Activated naive CD4-positive, alpha-beta T cell treated with anti-CD3 and anti-CD28 coated beads for 36 hours (primary cell): ENCODE results near the gene ABCD1. TPM values are rescaled to one million over a fixed set of nuclear protein-coding genes. Genes with fewer than 3 reads are reported as not detected.
"Not testable (repeated sequence)": the region's sequence is repeated elsewhere in the genome, so short reads cannot be mapped to it uniquely, and the experiment has no call there.

Experiments
- CTCF ChIA-PET: fragments of 350-600 bp; sonication (Branson Sonifier 250); formaldehyde crosslinking; loops from one replicate; lab custom pipeline; 2021; ENCODE audit warnings: antibody characterized with exemption; lab: Charles Lee
- DNase-seq: peaks from one replicate; pipeline ENCODE4 v3.0.0-alpha.2; 2020
- H3K27ac Mint-ChIP-seq: one replicate; pipeline ENCODE4 v1.8.0; 2021; ENCODE audit warnings: mild to moderate bottlenecking, mixed read lengths
- H3K27me3 Mint-ChIP-seq: one replicate; pipeline ENCODE4 v1.8.0; 2021; ENCODE audit warnings: low read depth, mixed read lengths
- H3K36me3 Mint-ChIP-seq: one replicate; pipeline ENCODE4 v1.8.0; 2021; ENCODE audit warnings: low read depth, mixed read lengths
- H3K4me1 Mint-ChIP-seq: one replicate; pipeline ENCODE4 v1.8.0; 2021; ENCODE audit warnings: low read depth, mixed read lengths
- H3K4me3 Mint-ChIP-seq: one replicate; pipeline ENCODE4 v1.8.0; 2021; ENCODE audit warnings: mild to moderate bottlenecking, moderate library complexity, mixed read lengths
- H3K9me3 Mint-ChIP-seq: one replicate; pipeline ENCODE4 v1.8.0; 2021; ENCODE audit warnings: mixed read lengths
- intact Hi-C: fragments of 100-400 bp; cut with micrococcal nuclease; formaldehyde crosslinking; loops from one replicate; pipeline ENCODE4 v1.15.1; 2023
- total RNA-seq, 2 experiments: library from RNA; stranded (reverse); gene quantifications; one replicate each; pipeline ENCODE4 v1.2.3, GENCODE V29; 2021

The ABCD1 gene
- total RNA-seq, 2 experiments from 2014 or later, result 2.5 to 3.4 TPM

GRCh38 chrX:153688911-153689590 is 35.6 kb upstream of the ABCD1 start:
- Mint-ChIP-seq H3K27ac (no peak overlapping the region), H3K36me3 (no peaks in the 10 kb centered on the region), H3K27me3 (peaks cover 4% of the 10 kb centered on the region), H3K4me3 (no peak overlapping the region), H3K4me1 (no peaks in the 10 kb centered on the region), H3K9me3 (no peaks in the 10 kb centered on the region)
- intact Hi-C loops, result no loop called here
- CTCF ChIA-PET, result no interaction called here
- DNase-seq, result no peak

- Mint-ChIP-seq H3K36me3 (no peaks in the 10 kb centered on the region), H3K4me3 (no peak overlapping the region), H3K4me1 (no peaks in the 10 kb centered on the region), H3K27me3 (peaks cover 4% of the 10 kb centered on the region), H3K9me3 (no peaks in the 10 kb centered on the region), H3K27ac (no peak overlapping the region)
- no peak for DNase-seq
- CTCF ChIA-PET, result no interaction called here
- intact Hi-C loops, result no loop called here
Measured at GRCh38 chrX:153689654-153690465, 34.8 kb upstream of the ABCD1 start.

- CTCF ChIA-PET, result no interaction called here
- Mint-ChIP-seq H3K27ac (no peak overlapping the region), H3K9me3 (no peaks in the 10 kb centered on the region), H3K4me1 (no peaks in the 10 kb centered on the region), H3K36me3 (no peaks in the 10 kb centered on the region), H3K27me3 (peaks cover 4% of the 10 kb centered on the region), H3K4me3 (no peak overlapping the region)
- intact Hi-C loops, result no loop called here
- no peak for DNase-seq
Measured at GRCh38 chrX:153690466-153690865, 34.2 kb upstream of the ABCD1 start.

- DNase-seq, intact Hi-C loops, H3K27me3 Mint-ChIP-seq, H3K36me3 Mint-ChIP-seq, H3K4me1 Mint-ChIP-seq, H3K4me3 Mint-ChIP-seq, H3K9me3 Mint-ChIP-seq, H3K27ac Mint-ChIP-seq, CTCF ChIA-PET: not testable (repeated sequence)
Measured at GRCh38 chrX:153691032-153691827, 33.4 kb upstream of the ABCD1 start.

- no peaks in the 10 kb centered on the region for H3K4me1 Mint-ChIP-seq
- H3K9me3 Mint-ChIP-seq, result no peaks in the 10 kb centered on the region
- intact Hi-C loops, result no loop called here
- no peak overlapping the region for H3K27ac Mint-ChIP-seq
- H3K36me3 Mint-ChIP-seq, result no peaks in the 10 kb centered on the region
- no peak overlapping the region for H3K4me3 Mint-ChIP-seq
- CTCF ChIA-PET, result no interaction called here
- DNase-seq, result no peak
- H3K27me3 Mint-ChIP-seq, result peaks cover 2% of the 10 kb centered on the region
Measured at GRCh38 chrX:153692003-153692402, 32.7 kb upstream of the ABCD1 start.

- Mint-ChIP-seq H3K4me3 (no peak overlapping the region), H3K36me3 (peaks cover 3% of the 10 kb centered on the region), H3K27ac (peak overlapping the region; percentile 68), H3K27me3 (peaks cover 2% of the 10 kb centered on the region), H3K4me1 (no peaks in the 10 kb centered on the region), H3K9me3 (no peaks in the 10 kb centered on the region)
- CTCF ChIA-PET, result no interaction called here
- no peak for DNase-seq
- intact Hi-C loops, result no loop called here
Measured at GRCh38 chrX:153692611-153693156, 32.0 kb upstream of the ABCD1 start.

GRCh38 chrX:153693216-153694086 is 31.2 kb upstream of the ABCD1 start:
- H3K4me3 Mint-ChIP-seq, result no peak overlapping the region
- DNase-seq, result no peak
- no peaks in the 10 kb centered on the region for H3K9me3 Mint-ChIP-seq
- H3K27ac Mint-ChIP-seq, result no peak overlapping the region
- peaks cover 3% of the 10 kb centered on the region for H3K36me3 Mint-ChIP-seq
- intact Hi-C loops, result no loop called here
- H3K4me1 Mint-ChIP-seq, result no peaks in the 10 kb centered on the region
- CTCF ChIA-PET, result no interaction called here
- peaks cover 2% of the 10 kb centered on the region for H3K27me3 Mint-ChIP-seq

GRCh38 chrX:153694256-153694655 is 30.4 kb upstream of the ABCD1 start:
- H3K9me3 Mint-ChIP-seq, H3K36me3 Mint-ChIP-seq, H3K4me1 Mint-ChIP-seq, intact Hi-C loops, H3K4me3 Mint-ChIP-seq, H3K27me3 Mint-ChIP-seq, DNase-seq, H3K27ac Mint-ChIP-seq, CTCF ChIA-PET: not testable (repeated sequence)

GRCh38 chrX:153694687-153695270 is 29.9 kb upstream of the ABCD1 start:
- H3K4me1 Mint-ChIP-seq, result no peaks in the 10 kb centered on the region
- CTCF ChIA-PET, result no interaction called here
- no peak overlapping the region for H3K27ac Mint-ChIP-seq
- intact Hi-C loops, result no loop called here
- H3K36me3 Mint-ChIP-seq, result peaks cover 4% of the 10 kb centered on the region
- no peak overlapping the region for H3K4me3 Mint-ChIP-seq
- no peak for DNase-seq
- H3K9me3 Mint-ChIP-seq, result no peaks in the 10 kb centered on the region
- peaks cover 2% of the 10 kb centered on the region for H3K27me3 Mint-ChIP-seq

GRCh38 chrX:153696100-153696499 is 28.6 kb upstream of the ABCD1 start:
- CTCF ChIA-PET, result no interaction called here
- Mint-ChIP-seq H3K27ac (no peak overlapping the region), H3K36me3 (peaks cover 4% of the 10 kb centered on the region), H3K9me3 (no peaks in the 10 kb centered on the region), H3K27me3 (no peaks in the 10 kb centered on the region), H3K4me3 (no peak overlapping the region), H3K4me1 (no peaks in the 10 kb centered on the region)
- no peak for DNase-seq
- intact Hi-C loops, result no loop called here

GRCh38 chrX:153696538-153696937 is 28.1 kb upstream of the ABCD1 start:
- H3K4me1 Mint-ChIP-seq, H3K27ac Mint-ChIP-seq, CTCF ChIA-PET, H3K9me3 Mint-ChIP-seq, H3K27me3 Mint-ChIP-seq, intact Hi-C loops, H3K36me3 Mint-ChIP-seq, H3K4me3 Mint-ChIP-seq, DNase-seq: not testable (repeated sequence)
